Fibroblast of skin of abdomen (primary cell): ENCODE data around the gene HERC6.
"Not testable (repeated sequence)": the region's sequence is repeated elsewhere in the genome, so short reads cannot be mapped to it uniquely, and the experiment has no call there.

Experiments used
- DNase-seq: peaks from one replicate; pipeline ENCODE4 v3.0.0-alpha.2; 2013

HERC6 gene

DNA sequence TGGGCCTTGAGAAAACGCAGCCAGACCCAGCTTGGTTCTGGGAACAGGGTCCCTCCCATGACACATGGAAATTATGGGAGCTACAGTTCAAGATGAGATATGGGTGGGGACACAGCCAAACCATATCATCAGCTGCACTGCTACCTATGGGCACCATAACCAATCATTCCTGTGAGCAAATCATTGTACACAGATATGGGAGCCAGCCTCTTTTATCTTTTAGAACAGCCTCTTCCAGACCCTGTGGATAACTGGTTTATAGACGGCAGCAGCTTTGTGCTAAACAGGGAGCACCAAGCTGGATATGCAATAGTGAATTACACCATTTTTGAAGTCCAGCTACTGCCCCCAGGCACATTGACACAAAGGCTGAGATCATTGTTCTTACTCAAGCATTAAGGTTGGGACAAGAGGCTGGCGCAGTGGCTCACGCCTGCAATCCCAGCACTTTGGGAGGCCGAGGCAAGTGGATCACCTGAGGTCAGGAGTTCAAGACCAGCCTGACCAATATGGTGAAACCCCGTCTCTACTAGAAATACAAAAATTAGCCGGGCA, 69.6 kb downstream of the HERC6 start:
- not testable (repeated sequence) for DNase-seq

DNA sequence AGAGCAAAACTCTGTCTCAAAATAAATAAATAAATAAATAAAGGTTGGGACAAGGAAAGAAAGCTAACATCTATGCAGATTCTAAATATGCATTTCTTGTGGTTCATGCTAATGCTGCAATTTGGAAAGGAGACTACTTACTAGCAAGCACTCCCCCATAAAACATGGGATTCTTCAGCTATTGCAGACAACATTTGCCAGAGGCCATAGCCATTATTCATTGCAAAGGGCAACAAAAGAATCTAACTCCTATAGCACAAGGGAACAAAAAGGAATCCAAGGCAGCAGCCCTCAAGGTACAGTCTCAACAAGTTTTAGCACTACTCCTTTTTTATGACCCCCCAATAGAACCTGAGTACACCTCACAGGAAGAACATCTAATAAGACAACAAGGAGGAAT, 70.2 kb downstream of the HERC6 start:
- DNase-seq, result no peak

DNA sequence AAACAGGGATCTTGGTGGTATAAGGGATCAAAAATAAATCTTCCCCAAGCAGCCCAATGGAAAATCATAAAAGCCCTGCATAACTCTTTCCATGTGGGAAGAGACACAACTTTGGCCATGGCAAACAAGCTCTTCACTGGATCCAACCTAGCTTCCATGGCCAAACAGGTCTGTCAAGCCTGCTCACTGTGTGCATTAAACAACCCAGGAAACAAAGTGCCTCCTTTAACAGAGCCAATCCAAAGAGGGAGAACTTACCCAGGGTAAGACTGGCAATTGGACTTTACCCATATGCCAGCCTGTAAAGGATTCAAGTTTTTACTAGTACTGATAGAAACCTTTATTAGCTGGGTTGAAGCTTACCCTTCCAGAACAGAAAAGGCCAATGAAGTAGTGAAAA, 70.6 kb downstream of the HERC6 start:
- no peak for DNase-seq

DNA sequence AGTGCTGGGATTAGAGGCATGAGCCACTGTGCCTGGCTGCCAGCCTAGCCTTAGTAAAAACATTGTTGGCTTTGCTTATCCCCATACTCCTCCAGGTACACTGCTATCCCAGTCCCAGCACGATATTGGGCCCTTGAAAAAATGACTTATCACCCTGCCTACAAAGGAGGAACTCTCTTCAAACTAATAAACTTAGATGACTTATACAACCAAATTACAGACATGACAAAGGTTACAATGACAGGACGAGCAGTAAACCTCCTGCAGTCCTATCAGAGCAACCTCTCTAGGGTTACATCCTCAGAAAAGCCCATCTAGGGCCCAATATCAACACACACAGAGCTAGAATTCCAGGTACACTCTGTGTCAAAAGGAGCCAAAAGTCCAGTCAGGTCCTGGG, 72.6 kb downstream of the HERC6 start:
- no peak for DNase-seq

DNA sequence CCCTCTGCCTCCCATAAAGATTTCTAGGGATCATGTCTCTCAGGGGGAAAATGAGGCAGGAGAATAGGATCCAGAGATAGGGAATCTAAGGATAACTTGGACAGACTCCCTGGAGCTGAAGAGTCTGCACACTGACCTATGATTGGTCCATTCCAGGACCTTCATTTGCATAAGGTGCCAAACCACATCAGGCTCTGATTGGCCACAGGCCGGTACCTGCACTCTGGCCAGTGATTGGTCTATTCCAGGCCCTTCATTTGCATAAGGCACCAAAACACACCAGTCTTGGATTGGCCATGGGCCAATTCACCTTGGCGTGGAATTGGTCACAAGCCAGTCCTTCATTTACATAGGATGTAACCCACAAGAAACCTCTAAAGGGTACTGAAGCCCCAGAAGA, 74.3 kb downstream of the HERC6 start:
- DNase-seq, result no peak

DNA sequence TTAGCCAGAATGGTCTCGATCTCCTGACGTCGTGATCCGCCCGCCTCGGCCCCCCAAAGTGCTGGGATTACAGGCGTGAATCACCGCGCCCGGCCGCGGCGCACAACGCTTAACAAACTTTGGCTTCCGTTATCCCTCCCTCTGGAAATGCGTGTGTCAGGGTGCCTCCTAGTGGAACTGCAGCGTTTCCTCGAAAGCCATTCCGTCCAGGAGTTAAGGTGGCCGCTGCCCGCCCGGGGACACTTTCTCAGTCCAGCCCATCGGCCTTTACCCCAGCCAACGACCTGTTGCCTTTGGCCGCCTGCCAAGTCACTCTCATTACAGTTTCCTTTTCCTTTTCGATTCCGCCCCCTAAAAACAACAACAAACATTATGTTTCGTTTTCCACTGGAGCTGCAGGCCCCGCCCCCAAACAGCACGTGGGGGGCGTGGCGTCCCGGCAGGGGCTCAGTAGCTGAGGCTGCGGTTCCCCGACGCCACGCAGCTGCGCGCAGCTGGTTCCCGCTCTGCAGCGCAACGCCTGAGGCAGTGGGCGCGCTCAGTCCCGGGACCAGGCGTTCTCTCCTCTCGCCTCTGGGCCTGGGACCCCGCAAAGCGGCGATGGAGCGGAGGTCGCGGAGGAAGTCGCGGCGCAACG, 78.1 kb downstream of the HERC6 start, which contains the start of gene HERC5:
Gene HERC5, plus strand, starts transcription at position 450 of the 637 bp plus-strand sequence. Its CDS starts 151 bp downstream, at position 601.
- peak; percentile 83 for DNase-seq

DNA sequence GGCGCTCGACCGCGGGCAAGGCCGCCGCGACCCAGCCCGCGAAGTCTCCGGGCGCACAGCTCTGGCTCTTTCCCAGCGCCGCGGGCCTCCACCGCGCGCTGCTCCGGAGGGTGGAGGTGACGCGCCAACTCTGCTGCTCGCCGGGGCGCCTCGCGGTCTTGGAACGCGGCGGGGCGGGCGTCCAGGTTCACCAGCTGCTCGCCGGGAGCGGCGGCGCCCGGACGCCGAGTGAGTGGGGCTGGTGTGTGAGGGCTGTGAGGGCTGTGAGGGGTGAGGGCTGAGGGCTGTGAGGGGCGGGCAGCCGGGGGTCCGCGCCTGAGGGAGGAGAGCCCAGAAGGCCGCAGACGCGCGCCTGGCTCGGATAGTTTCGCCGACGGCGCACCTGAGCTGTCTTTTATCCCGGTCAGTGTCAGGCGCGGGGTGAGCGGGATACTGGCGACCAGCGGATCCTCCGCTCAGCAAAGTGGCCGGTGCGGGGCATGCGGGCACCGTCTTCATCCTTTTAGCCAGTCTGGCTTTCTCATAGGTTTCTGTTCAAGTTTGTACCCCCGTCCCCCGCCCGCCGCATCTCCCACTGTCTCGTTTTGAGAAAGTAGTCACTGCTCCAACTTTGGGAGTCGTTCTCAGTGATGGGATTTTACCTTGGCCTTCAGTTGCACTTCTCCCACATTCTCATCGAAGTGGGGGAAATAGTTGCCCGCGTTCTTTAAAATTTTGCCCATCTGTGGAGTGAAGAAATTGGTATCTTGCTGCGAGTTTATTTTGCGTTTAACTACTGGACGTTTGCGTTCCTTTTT, 78.9 kb downstream of the HERC6 start:
- DNase-seq, result peak; percentile 9

DNA sequence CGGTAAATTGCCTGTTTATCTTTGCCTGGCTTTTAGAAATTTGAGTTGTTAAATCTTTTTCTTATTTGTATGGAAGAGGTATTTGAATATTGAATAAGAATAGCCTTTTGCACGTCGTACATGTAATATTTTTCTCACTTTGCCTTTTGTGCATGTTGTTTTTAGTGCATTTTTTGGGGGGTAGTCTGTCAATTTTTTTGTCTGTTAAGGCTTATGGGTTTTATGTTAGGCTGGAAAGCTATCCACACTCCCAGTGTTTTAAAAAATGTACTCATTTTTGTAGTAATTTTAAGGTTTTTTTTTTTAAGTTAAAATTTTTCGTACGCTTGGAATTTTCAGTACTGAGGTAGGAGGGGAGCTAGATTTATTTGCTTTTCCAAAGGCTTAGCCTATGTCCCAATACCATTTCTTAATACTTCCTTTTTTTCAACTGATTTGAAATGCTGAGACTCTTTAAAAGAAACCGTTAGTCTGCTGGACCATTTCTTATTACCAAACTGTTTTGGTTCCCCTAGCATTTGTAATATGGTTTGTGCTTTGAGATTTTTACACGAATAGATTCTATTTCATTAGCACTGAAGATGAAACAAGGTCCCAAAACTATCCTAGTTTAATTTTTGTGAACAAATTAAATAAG, 79.6 kb downstream of the HERC6 start:
- no peak for DNase-seq

DNA sequence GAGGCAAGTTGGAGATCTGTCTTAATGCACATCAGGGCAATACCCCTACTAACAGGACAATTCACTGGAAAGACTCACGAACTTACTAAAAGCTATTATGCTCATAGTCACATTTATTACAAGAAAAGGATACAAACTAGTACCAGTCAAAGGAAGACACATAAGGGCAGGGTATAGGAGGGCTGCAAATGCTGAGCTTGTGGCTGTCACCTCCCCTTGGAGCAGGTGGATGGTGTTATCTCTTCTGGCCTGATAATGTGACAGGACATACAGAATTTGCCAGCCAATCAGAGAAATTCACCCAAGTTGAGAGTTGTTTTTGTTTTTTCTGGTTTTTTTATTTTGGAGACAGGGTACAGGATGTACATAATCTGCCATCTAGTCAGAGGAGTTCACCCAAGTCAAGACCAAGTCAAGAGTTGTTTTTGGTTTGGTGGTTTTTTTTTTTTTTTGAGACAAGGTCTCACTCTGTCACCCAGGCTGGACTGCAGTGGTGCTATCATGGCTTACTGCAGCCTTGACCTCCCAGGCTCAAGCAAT, 87.1 kb downstream of the HERC6 start:
- DNase-seq, result no peak

DNA sequence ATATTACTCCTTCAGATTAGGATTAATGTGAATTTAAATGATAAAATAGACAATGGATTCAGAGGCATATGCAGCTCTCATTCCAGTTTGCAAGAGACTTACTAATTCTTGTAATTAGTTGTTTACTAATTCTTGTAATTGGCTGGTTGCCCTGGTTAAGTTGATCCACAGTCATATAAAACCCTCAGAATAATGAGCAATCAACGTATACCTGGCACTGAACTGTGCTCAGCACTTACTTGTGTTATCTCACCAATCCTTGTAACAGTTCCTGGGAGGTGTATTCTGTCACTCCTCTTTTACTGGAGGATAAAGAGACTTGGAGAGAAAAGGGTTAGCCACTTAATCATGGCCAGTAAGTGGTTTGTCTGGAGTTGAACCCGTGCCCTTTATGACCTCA, 88.7 kb downstream of the HERC6 start:
- DNase-seq, result no peak

DNA sequence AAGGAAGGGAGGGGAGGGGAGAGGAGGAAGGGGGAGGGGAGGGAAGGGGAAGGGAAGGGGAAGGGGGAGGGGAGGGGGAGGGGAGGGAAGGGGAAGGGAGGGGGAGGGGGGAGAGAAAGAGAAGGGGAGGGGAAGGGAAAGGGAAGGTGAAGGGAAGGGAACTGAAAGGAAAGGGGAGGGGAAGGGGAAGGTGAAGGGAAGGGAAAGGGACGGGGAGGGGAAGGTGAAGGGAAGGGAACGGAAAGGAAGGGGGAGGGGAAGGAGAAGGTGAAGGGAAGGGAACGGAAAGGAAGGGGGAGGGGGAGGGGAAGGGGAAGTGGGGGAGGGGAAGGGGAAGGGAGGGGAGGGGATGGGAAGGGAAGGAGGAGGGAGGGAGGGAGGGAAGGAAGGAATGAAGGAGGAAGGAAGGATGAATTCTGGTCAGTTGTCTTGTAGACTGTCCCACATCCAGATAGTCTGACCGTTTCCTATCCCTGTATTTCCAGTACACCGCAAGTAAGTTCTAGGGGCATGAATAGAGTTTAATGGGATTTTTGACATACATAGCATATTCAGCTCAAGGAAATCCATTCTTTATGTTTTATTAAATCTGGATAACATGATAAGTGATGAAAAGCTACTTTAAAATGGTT, 98.7 kb downstream of the HERC6 start:
- DNase-seq, result no peak

DNA sequence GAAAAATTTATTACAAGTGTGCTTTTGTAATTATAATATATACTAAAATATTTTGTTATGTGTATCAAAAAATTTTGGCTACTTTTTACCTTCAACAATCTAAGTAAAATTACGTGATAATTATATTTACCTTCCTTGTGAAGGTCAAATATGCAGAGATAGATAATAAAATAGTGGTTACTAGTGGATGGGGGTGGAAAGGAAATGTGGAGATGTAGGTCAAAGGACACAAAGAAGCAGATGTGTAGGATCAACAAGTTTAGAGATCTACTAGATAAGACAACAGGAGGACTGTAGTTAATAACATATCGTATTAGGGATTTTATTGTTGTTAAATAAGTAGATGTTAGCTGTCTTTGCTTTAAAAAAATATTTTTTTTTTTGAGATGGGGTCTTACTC, 99.6 kb downstream of the HERC6 start:
- no peak for DNase-seq

DNA sequence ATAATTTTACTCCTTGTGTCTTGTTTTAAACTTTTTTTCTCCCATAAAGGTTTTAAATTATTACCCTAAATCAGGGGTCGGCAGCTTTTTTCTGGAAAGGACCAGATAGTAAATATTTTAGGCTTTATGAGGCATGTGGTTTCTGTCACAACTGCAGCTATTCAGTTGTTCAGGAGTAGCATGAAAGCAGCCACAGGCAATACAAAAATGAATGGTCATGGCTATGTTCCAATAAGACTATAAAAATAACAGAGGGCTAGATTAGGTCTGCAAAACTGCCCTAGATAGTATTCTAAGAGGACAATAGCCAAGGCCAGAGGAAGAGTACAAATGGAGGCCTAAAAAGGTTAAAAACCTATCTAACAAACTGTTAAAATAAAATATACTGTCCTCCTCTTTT, 102.9 kb downstream of the HERC6 start:
- DNase-seq, result no peak

DNA sequence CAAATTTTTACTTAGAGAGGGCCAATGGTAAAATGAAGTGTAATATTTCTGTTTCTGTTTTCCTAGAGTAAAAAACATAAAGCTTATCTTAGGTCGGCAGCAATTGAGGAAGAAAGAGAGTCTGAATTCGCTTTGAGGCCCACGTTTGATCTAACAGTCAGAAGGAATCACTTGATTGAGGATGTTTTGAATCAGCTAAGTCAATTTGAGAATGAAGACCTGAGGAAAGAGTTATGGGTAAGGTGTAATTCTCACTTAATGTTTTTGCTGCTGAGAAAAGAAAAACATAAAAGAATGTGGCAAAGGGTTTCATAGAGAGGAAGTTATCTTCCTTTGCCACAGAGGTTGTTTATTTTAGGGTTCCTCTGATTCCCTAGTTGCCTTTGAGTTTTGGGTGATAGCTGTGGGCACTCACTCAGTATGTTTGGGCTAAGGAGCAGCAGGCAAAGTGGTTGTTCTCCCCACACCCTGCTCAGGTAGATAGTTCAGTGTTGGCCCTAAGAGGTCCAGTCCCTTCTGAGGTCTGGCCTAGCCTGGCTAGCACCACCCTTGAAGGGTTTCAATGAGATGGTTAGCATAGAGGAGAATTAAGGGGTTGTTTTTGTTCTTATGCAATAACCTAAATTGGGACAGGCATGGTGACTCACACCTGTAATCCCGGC, 110.6 kb downstream of the HERC6 start:
- DNase-seq, result no peak
